DMS 273 (cell line): ENCODE results near the gene RAB11FIP3.
A peak's percentile ranks its signal among the peaks of the same experiment; 100 is the strongest.

ENCODE experiments used
- DNase-seq: peaks from one replicate; lab custom pipeline; 2025; ENCODE audit not compliant: unreplicated experiment; lab: John Stamatoyannopoulos, UW

Gene RAB11FIP3

DNA sequence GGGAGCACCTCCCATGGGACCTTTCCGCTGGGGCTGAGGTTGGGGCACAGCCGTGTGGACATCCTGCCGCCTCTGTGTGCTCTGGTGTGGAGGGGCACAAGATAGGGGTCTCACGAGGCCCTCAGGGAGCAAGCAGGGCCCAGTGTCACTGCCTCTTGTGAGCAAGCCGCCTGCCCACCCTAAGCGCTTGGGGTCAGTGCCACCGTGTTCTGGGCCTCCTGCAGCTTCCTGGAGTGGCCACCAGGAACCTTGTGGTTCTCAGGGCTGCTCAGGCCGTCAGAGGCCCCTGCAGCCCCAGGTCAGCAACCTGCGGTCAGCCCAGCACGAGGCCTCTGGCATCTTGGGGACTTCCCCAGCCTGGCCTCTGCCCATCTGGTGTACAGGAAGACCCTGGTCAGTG lies 88.5 kb downstream of the RAB11FIP3 start:
- DNase-seq, result no peak

DNA sequence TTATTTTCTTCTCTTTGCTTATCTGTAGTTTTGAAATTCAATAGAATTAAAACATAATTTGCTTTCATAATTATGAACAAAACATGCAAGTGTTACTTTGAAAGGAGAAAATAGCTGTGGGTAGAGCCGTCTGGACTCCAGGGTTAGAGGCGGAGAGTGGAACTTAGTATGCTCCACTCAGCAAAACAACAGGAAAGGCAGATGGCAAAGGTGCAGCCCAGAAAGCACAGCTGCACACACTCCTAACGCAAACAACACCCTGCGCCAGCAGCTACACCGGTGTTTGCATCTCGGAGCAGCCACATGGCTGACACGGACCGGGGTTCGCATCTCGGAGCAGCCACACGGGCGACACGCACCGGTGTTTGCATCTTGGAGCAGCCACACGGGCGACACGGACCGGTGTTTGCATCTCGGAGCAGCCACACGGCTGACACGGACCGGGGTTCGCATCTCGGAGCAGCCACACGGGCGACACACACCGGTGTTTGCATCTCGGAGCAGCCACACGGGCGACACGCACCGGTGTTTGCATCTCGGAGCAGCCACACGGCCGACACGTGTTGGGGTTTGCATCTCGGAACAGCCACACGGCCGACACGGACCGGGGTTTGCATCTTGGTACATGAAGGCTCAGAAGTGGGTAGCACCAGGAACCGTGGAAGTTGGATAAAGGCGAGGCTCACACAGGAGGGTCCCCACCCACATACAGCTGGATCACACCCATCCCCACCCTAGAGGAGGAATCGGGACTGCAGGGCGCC lies 89.9 kb downstream of the RAB11FIP3 start:
- DNase-seq, result no peak

DNA sequence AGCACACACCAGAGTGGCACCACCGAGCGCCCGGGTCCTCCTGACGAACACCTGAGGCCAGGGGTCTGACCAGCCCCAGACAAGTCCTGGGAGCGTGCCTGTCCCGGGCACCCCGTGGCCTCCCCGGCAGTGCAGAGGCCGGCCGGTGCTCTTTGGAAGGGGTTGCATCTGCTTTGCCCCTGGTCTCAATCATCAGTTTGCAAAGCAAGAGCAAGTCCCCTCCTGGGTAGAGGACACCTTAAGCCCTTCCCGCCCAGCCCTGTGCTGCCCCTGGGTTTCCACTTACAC lies 90.4 kb downstream of the RAB11FIP3 start:
- no peak for DNase-seq

DNA sequence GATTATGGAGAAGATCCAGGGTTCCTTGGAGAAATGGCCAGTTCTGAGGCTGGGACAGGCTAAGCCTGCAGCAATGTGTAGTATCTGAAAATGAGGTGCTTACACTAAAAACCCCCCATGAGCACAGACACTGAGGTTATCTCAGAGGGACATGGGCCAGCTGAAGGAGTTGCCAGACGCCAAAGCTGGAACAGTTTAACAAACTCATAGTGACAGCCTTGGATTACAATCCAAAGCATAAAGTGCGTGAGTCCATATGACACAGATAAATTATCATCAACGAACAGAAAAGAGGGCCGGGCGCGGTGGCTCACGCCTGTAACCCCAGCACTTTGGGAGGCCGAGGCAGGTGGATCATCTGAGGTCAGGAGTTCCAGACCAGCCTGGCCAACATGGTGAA lies 90.9 kb downstream of the RAB11FIP3 start:
- no peak for DNase-seq

DNA sequence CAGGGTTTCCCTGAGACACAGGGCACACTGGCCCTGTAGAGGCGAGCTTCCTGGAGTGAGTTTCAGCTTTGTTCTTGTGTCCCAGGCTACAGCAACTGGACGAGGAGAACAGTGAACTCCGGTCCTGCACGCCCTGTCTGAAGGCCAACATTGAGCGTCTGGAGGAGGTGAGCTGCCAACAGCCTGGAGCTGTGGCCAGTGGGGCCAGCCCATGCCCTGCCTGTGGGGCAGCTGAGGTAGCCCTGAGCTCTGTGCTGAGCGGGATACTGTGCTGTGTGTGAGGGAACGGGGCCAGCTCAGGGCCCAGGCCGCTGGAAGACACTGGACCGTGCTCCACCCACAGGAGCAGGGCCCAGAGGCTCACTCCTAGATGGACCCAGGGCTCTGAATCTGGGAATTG lies 93.4 kb downstream of the RAB11FIP3 start:
- no peak for DNase-seq

DNA sequence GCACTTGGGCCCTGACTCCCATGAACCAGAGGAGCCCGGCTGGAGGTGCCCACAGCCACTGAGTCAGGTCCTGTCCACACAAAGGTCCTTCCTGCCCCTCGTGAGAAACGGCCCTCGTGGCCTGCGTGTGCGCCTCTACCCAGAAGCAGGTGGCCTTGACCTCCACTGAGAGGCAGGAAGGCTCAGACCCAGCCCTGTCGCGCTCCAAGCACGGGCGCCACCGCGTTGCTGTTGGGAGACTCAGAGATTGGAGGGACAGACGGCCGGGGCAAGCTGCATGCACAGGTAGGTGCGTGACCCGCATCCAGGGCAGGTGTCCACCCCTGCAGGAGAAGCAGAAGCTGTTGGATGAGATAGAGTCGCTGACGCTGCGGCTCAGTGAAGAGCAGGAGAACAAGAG lies 94.0 kb downstream of the RAB11FIP3 start:
- no peak for DNase-seq

DNA sequence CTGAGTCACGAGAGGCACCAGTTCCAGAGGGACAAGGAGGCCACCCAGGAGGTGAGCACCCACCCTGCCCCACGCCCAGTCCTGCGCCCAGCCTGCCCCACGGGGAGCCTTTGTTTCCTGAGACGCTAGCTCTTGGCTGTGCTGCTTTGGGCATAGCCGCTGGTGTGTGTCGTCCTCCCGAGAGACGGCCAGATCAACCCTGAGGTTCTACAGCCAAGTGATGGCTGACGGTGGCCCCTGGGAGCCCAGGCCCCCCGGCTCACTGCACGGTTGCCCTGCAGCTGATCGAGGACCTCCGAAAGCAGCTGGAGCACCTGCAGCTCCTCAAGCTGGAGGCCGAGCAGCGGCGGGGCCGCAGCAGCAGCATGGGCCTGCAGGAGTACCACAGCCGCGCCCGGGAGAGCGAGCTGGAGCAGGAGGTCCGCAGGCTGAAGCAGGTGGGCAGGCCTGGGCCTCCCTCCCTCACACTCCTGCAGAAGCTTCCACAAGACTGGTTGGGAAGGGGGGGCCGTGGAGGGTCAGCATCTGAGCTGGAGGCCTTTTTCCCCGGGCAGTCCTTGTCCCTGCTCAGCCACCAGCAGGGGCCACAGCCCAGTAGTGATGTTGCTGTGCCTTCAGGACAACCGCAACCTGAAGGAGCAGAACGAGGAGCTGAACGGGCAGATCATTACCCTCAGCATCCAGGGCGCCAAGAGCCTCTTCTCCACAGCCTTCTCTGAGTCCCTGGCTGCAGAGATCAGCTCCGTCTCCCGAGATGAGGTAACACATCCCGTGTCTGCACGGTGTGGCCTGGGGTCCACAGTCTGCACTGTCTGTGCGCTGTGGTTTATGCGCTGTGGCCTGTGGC lies 94.6 kb downstream of the RAB11FIP3 start:
- DNase-seq, result no peak

DNA sequence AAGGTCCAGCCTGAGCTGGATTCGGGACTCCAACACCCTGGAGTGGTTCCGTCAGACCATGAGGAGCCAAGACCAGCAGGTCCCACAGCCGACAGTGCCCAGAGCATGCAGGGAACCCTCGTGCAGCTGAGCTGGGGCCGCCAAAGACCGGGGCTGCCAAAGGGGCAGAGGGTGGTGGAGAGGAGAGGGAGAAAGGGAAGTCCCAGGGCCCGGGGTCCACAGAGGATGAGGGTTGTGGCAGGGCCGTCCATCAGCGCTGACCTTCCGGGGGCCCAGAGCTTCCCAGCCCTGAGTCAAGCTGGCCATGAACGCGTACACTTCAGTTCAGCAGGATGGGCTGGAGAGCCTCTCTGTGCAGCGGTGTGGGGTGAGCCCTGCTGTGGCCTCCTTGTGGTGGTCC lies 95.4 kb downstream of the RAB11FIP3 start:
- no peak for DNase-seq

DNA sequence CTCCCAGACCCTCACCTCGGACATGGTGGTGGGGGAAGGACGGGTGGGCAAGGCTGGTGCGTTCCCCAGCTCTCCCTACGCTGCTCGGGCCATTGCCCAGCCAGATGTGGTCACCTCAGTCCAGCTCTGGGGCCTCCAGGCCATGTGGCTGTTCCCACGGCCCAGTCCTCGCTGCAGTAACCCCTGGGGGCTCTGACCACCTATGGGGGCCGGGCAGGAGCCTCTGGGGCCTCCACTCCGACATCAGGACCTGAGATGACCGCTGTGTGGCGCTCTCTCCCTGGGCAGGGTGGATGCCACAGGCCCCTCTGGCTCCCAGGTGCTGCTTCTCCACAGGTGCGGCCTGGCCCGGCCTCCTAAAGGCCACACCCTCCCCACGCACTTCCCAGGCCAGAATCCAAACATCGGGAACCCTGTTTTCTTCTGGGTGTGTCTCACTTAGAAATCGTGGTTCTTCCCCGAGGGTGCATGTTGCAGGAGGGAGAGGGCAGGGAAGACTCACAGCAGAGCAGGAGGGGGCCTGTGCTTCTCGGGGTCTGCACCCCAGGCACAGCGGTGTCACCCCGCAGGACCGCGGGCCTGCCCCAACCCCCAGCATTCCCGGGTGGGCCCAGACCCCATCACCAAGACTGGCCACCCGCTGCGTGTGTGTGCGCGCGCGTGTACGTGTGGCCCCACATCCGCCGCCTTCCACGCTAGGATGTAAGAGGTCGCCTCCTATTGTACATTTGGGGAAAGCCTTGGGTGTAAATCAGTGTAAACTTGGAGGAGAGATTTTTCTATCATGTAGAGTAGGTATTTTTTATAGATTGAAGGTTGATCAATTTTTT lies 96.1 kb downstream of the RAB11FIP3 start:
- DNase-seq, result no peak

DNA sequence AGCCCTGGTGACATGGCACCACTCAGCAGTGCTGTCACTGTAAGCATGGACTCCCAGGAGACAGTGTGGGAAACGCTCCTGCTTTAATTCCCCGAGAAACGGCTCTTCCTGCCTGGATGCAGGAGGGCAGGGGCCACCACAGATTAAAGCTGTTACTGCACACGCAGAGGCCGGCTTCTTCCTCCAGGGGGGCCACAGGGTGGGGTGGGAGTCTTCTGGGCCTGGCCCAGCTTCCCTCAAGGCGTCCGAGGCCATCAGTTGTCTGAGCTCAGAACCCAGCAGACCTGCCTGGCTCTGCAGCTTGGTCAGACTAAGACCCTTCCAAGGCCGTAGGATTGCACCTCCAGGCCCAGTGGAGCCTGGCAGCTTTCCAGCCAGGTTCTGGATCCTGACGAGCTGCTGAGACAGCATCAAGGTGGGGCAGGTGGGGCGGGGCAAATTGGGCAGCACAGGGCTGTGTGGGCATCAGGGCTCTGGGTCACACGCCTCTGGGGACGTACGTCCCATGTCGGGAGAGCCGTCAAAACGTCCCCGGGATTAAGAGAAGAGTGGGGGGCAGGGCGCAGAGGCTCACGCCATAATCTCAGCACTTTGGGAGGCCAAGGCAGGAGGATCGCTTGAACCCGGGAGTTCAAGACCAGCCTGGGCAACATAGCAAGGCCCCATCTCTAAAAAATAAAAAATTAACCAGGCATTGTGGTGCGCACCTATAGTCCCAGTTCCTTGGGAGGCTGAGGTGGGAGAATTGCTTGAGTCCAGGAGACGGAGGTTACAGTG lies 97.1 kb downstream of the RAB11FIP3 start:
- DNase-seq, result peak; percentile 44

DNA sequence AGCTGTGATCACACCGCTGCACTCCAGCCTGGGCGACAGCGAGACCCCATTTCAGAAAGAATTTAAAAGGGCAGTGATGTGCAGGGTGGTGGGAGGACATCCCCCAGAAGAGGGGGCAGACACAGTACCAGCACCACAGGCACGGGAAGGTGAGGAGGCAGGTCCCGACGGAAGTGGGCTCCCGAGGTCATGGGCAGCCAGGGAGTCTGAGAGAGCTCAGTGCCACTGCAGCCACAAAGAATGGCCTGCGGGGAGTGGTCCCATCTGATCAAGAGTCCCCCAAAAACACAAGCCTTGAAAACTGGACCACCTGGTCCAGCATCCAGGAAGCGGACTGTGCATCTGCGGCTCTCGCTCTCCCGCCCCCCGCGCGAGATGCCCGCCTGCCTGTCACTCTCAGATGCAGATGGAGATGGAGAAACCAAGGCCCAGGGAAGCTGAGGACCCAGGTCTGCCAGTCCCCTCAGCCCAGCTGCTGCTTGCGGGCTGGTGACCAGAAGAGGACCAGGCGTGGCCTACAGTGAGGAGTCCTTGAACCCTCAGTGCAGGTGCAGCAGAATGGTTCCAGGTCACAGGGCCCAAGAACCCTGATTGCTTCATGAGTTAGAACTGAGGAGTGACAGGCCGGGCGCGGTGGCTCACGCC lies 97.8 kb downstream of the RAB11FIP3 start:
- no peak for DNase-seq

DNA sequence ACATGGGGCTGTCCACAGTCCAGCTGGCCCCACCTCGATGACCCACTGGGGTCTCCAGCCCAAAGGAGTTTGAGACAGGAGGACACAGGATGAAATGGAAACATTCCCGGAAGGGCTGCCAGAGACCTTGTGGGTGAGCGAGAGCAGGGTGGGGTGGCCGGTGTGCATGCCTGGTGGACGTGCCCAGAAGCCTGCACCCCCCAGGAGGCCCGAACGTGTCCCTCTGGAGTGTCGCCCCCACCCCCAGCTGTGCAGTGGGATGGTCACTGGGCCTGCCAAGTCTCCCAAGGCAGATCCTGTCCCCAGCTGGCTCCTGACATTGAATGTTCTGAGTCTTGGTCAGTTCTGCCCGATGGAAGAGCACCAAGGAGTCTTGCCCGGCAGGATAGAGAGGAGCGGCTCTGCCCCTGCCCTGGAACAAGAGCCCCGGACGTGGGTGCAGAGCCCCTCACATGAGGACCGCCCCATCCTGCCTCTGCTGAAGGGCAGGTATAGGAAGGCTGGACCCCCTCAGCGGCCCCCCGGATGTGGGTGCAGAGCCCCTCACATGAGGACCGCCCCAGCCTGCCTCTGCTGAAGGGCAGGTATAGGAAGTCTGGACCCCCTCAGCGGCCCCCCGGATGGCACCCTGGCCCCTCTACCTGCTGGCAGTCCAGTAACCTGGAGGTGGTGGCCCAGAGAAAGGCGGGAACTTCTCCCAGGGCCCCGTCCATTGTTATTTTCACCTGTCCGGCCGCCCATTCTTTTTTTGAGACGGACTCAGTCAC lies 99.0 kb downstream of the RAB11FIP3 start:
- DNase-seq, result no peak

DNA sequence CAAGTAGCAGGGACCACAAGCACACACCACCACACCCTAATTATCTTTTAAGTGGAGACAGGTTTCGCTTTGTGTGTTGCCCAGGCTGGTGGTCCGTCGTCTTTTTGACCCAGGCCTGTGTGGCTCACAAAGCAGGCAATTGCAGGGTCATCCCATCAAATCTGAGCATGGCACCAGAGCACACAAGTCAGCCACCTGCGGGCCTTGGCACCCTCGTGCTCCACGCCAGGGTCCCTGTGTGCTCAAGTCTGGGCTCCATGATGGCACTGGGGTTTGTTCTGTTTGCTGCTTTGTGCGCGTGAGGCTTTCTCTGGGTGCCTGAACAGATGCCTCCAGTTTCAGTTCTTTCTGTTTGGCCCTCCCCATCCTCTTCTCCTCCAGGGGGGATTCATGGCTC lies 99.7 kb downstream of the RAB11FIP3 start:
- no peak for DNase-seq

DNA sequence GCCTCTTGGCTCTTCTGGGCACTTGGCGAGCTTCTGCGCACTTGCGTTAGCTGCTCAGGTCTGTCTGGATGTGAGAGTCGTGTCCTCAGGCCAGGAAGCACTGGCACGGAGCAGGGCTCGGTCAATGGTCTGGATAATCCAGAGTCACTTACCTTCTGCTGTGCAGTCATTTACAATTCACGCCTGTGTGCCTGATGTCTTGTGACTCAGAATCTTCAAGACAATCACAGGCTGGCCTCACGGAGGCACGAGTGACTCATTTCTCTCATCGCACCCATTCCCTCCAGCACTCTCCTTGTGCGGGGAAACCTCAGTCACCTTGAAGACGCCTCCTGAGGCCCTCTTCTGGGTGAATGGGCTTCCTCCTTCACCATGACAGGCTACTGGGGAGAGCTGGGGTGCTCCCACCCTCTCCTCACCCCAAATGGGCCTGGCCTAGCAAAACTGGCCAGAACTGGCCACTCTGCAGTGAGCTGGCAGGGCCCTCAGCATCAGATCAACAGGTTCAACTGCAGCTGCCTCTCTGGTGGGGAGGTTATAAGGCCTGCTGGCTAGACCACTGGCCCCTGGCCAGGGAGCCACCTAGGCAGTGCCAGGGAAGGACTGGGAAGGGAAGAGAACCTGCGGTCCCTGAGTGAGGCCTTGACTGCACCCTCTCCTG lies 100.2 kb downstream of the RAB11FIP3 start:
- DNase-seq, result peak; percentile 47

DNA sequence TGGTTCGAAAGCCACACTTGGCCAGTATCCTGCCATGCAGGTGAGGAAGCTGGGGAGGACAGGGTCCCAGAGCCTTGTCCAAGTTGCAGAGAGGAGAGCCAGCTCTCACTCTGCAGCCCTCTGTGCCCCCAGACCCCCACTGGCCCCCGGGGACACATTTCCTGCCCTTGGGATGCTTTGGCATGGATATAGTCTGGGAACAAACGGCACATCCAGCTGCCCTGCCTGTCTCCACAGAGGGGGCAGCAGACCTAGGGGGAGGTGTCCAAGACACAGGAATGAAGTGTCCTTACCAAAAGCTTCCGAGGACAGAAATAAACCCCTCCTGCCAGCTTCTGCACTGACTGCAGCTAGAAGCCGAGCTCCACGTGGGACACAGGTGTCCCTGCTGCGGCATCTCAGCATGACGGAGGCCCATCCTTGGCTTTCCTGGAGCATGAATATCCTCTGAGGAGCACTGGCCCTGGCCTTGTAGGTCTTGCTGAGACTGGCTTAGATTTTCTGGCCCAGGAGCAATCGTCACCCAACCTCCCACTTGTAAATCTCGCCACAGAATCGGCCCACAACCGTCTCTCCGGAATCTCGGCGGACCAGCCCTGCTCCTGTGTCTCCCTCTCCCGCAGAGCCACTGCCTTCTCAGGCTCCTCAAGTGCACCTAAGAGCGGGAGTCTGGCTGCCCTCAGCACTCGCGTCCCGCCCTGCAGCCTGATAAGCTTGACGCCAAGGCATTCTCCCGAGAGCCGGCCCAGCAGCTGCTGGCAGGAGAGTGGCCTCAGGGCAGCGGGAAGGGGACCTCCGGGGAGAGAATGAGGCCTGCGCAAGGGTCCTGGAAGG lies 100.9 kb downstream of the RAB11FIP3 start:
- peak; percentile 78 for DNase-seq

DNA sequence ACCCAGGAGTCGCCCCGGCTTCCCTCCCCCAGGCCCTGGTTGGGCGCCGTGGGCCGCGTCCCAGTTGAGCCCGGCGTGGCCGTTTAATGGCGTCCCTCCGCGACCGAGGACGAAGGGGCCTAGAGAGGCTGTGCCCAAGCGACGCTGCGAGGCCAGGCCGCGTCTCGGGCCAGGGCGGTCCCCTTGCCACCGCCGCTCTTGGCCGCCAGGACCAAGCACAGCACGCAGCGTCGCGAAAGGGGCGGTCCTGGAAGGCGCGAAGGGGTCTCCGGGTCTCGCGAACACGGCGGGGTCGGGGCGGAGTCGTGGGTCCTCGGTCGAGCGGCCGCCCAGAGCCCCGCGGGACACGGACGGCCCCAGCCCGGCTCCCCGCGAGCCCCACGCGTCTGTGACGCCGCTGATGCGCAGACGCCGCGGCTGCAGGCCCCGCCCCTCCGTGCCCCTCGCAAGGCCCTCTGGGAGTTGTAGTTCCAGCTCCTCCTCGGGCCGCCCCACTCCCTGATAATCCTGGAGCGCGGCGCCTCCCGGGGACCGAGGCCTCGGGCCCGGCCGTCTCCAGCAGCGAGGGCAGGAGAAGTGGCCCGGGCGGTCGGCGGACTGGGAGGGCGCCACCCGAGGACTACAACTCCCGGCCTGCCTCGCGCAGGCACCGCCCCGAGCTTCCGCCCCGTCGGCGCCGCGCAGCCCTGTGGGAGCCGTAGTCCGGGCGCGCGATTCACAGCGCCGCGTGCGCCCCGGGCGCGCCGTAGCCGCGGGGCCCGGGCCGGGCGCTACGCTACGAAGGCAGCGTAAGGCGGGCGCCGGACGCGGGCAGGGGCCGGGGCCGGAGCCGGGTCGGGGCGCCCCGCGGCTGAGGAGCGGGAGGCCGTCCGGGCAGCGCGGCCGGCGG lies 101.8 kb downstream of the RAB11FIP3 start, which contains the start of gene CAPN15:
TSS of gene CAPN15 (plus strand) at position 698 of the 889 bp plus-strand sequence. CDS start 19,127 bp downstream, outside the sequence.
- DNase-seq, result peak; percentile 95
